HEK293T (cell line): ENCODE measurements around the gene NHERF1.

Experiments used
- CTCF ChIA-PET: fragments of 350-600 bp; formaldehyde crosslinking; extraction: SDS; loops from one replicate; lab custom pipeline; 2021; ENCODE audit warnings: antibody characterized with exemption, inconsistent platforms; lab: Yijun Ruan, JAX
- POLR2A ChIA-PET: fragments of 350-600 bp; formaldehyde crosslinking; extraction: SDS; loops from one replicate; lab custom pipeline; 2020; ENCODE audit warnings: antibody characterized with exemption, inconsistent platforms; lab: Yijun Ruan, JAX
- DNase-seq: peaks from one replicate; pipeline ENCODE4 v3.0.0; 2012; ENCODE audit warnings: mixed read lengths; ENCODE audit errors: extremely low spot score
- ARNT ChIP-seq: fragments of 450-650 bp; IDR thresholded peaks from 2 replicates; pipeline ENCODE4 v1.6.1; 2017; ENCODE audit warnings: mild to moderate bottlenecking
- BHLHE40 ChIP-seq: fragments of 450-650 bp; IDR thresholded peaks from 2 replicates; pipeline ENCODE4 v1.6.1; 2016; ENCODE audit warnings: mild to moderate bottlenecking, moderate library complexity, borderline replicate concordance
- CTBP1 ChIP-seq: fragments of 450-650 bp; IDR thresholded peaks from 2 replicates; pipeline ENCODE4 v1.6.1; 2016; ENCODE audit warnings: borderline replicate concordance
- ELF4 ChIP-seq: fragments of 450-650 bp; IDR thresholded peaks from 2 replicates; pipeline ENCODE4 v1.6.1; 2017; ENCODE audit warnings: antibody characterized with exemption
- FOXA1 ChIP-seq: fragments of 450-650 bp; IDR thresholded peaks from 2 replicates; pipeline ENCODE4 v1.6.1; 2016; ENCODE audit warnings: mild to moderate bottlenecking
- FOXK2 ChIP-seq: fragments of 450-650 bp; IDR thresholded peaks from 2 replicates; pipeline ENCODE4 v1.6.1; 2016; ENCODE audit warnings: mild to moderate bottlenecking
- FOXM1 ChIP-seq: fragments of 450-650 bp; IDR thresholded peaks from 2 replicates; pipeline ENCODE4 v1.6.1; 2017; ENCODE audit warnings: mild to moderate bottlenecking, borderline replicate concordance
- HDGF ChIP-seq: fragments of 450-650 bp; IDR thresholded peaks from 2 replicates; pipeline ENCODE4 v1.6.1; 2017; ENCODE audit warnings: antibody characterized with exemption, borderline replicate concordance
- L3MBTL2 ChIP-seq: fragments of 450-650 bp; conservative IDR thresholded peaks from 2 replicates; pipeline ENCODE4 v1.6.1; 2016; ENCODE audit warnings: mild to moderate bottlenecking
- LEF1 ChIP-seq: fragments of 450-650 bp; IDR thresholded peaks from 2 replicates; pipeline ENCODE4 v1.6.1; 2017; ENCODE audit warnings: mild to moderate bottlenecking, borderline replicate concordance
- NFRKB ChIP-seq: fragments of 450-650 bp; IDR thresholded peaks from 2 replicates; pipeline ENCODE4 v1.6.1; 2016; ENCODE audit warnings: mild to moderate bottlenecking, moderate library complexity
- SP1 ChIP-seq: fragments of 450-650 bp; IDR thresholded peaks from 2 replicates; pipeline ENCODE4 v1.6.1; 2017
- SUZ12 ChIP-seq: fragments of 450-650 bp; IDR thresholded peaks from 2 replicates; pipeline ENCODE4 v1.6.1; 2016; ENCODE audit warnings: mild to moderate bottlenecking
- TARDBP ChIP-seq: fragments of 450-650 bp; IDR thresholded peaks from 2 replicates; pipeline ENCODE4 v1.6.1; 2016
- ZNF384 ChIP-seq: fragments of 450-650 bp; IDR thresholded peaks from 2 replicates; pipeline ENCODE4 v1.6.1; 2016
- TF ChIP-seq, protein P1 (sequence below): fragments of 450-650 bp; IDR thresholded peaks from 2 replicates; pipeline ENCODE4 v1.6.1; 2016

NHERF1 gene

DNA sequence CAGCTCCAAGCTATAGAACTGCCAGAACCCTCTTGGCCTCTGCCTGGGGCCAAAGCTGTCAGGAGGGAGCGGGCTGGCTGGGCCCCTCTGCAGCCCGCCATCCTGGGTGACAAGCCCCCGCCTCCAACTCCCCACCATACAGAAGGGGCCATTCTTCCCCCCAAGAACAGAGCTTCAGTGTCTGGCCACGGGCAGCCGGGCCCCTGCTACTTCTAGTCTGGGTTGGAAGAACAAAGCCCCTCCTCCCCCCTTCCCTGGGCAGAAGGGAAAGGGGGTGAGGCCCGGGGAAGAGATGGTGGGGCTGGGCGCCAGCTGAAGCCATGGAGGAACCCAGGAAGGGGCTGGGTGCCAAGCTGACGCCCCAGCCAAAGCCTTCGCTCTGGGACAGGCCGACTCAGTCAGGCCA, 18.7 kb downstream of the NHERF1 start:
- ChIA-PET CTCF (interaction anchor here (1.0 to 1.4 kb wide), 3 partner anchors 21 to 110 kb away, joined by 3 to 4 read pairs (median 4); no protein-coding TSS in a partner anchor), POLR2A (interaction anchor here (0.6 to 1.1 kb wide), 2 partner anchors 9 to 18 kb away, joined by 3 read pairs; partner anchors contain the start of gene NAT9)
- no peak for DNase-seq
- TF ChIP-seq FOXA1 (no peak), TARDBP (no peak), ZNF384 (no peak), L3MBTL2 (no peak), CTBP1 (no peak), SP1 (no peak), FOXM1 (no peak), BHLHE40 (no peak), ELF4 (no peak), LEF1 (no peak), NFRKB (no peak), ARNT (no peak), SUZ12 (no peak), FOXK2 (no peak), HDGF (no peak)
- TF ChIP-seq, protein P1, sequence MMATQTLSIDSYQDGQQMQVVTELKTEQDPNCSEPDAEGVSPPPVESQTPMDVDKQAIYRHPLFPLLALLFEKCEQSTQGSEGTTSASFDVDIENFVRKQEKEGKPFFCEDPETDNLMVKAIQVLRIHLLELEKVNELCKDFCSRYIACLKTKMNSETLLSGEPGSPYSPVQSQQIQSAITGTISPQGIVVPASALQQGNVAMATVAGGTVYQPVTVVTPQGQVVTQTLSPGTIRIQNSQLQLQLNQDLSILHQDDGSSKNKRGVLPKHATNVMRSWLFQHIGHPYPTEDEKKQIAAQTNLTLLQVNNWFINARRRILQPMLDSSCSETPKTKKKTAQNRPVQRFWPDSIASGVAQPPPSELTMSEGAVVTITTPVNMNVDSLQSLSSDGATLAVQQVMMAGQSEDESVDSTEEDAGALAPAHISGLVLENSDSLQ = no peak

DNA sequence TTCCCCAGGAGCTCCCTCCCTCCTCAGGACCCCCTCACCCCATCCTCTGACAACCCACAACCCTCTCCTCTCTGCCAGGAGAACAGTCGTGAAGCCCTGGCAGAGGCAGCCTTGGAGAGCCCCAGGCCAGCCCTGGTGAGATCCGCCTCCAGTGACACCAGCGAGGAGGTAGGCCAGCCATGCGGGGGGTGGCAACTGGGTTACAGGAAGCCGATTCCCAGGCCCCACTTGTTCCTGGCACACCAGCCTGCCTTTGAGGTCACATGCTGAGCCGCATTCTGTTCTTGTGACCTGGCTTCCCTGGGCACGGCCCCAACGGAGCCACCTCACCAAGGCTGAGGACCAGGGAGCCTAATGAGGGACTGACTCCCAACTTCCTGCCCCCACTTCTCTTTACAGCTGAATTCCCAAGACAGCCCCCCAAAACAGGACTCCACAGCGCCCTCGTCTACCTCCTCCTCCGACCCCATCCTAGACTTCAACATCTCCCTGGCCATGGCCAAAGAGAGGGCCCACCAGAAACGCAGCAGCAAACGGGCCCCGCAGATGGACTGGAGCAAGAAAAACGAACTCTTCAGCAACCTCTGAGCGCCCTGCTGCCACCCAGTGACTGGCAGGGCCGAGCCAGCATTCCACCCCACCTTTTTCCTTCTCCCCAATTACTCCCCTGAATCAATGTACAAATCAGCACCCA, 19.8 kb downstream of the NHERF1 start:
- POLR2A ChIA-PET = no interaction called here
- CTCF ChIA-PET = interaction anchor here (1.0 to 1.4 kb wide), 2 partner anchors 22 to 24 kb away, joined by 3 to 4 read pairs; no protein-coding TSS in a partner anchor
- no peak for DNase-seq

DNA sequence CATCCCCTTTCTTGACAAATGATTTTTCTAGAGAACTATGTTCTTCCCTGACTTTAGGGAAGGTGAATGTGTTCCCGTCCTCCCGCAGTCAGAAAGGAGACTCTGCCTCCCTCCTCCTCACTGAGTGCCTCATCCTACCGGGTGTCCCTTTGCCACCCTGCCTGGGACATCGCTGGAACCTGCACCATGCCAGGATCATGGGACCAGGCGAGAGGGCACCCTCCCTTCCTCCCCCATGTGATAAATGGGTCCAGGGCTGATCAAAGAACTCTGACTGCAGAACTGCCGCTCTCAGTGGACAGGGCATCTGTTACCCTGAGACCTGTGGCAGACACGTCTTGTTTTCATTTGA, 20.3 kb downstream of the NHERF1 start:
- TF ChIP-seq L3MBTL2 (no peak), NFRKB (no peak), ELF4 (no peak), SP1 (no peak), LEF1 (no peak), FOXM1 (no peak)
- POLR2A ChIA-PET = interaction anchor here (1.4 to 3.0 kb wide), 3 partner anchors 9 to 31 kb away, joined by 4 to 22 read pairs (median 6); partner anchors contain the start of gene RAB37
- CTCF ChIA-PET = interaction anchor here (1.3 kb wide), 1 partner anchor 25 kb away, joined by 4 read pairs; no protein-coding TSS in a partner anchor
- DNase-seq = no peak

More for the DNA sequence above, 19.8 kb downstream of the NHERF1 start:
- no peak for TF ChIP-seq FOXA1
- no peak for TF ChIP-seq SUZ12
- TF ChIP-seq LEF1 = no peak
- TF ChIP-seq ARNT = no peak
- no peak for TF ChIP-seq ZNF384
- no peak for TF ChIP-seq L3MBTL2

DNA sequence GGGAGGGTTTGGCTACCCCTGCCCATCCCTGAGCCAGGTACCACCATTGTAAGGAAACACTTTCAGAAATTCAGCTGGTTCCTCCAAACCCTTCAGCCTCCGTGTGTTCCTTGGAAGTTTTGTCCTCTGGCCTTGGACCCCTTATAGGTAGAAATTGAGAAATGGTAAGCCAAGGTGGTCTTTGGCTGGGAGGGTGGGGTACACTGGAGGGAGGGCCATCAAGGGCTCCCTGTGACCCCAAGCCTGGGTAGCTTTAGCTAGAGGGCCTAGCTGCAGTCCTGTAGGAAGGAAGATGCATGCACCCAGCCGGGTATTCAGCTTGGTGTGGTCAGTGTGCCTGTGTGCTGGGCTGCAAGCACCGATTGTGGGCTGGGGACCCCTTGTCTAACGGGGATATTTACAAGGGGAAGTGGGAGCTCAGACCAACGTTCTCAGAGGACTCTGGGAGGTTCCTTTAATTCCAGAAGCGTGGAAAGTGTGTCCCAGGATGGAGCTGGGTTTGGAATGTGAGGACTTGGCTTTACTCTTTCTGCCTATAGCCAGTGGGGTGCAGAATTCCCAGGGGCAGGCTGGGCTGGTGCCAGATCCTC, 20.9 kb downstream of the NHERF1 start:
- no peak for DNase-seq
- ChIA-PET CTCF (interaction anchor here (0.9 to 1.3 kb wide), 3 partner anchors 25 to 112 kb away, joined by 3 to 4 read pairs (median 4); partner anchors contain the start of gene RAB37), POLR2A (interaction anchor here (1.4 to 3.0 kb wide), 3 partner anchors 10 to 32 kb away, joined by 4 to 22 read pairs (median 6); partner anchors contain the start of gene RAB37)
- no peak for TF ChIP-seq FOXK2
- no peak for TF ChIP-seq CTBP1
- TF ChIP-seq ELF4 = no peak
- no peak for TF ChIP-seq FOXM1
- no peak for TF ChIP-seq TARDBP
- TF ChIP-seq NFRKB = no peak
- TF ChIP-seq BHLHE40 = no peak
- TF ChIP-seq SP1 = no peak
- TF ChIP-seq LEF1 = no peak
- TF ChIP-seq ZNF384 = no peak
- no peak for TF ChIP-seq FOXA1
- no peak for TF ChIP-seq SUZ12
- no peak for TF ChIP-seq L3MBTL2
- no peak for TF ChIP-seq ARNT
- no peak for TF ChIP-seq HDGF
- TF ChIP-seq, protein P1 = no peak

DNA sequence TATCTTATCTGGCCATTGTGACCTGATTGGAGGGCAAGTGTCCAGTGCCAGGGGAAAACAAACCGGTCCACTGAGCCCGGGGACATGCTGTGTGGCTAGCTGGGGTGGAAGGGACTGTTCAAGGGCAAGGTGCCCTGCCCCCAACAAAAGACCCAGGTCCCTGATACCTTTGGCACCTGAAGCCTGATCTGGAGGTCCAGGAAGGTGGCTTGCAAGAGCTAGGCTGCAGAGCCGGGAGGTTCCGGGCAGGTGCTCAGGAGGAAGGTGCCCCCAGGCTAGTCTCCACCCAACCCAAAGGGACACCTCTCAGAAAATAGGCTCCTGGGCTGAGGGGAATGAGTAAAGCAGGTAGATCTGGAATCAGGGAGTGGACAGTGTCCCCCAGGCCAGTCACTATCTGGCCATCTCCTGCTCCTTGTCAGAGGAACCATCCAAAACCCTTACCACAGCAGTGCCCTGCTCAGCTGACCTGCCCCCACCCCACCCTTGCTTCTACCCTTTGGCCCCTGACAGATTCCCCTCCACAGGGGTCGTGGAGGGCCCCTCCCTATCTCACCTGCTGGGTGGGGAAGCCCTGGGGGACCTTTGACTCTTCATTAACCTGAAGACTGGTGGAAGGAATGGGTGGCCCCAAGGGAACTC, 21.5 kb downstream of the NHERF1 start:
- ChIA-PET CTCF (interaction anchor here (0.9 to 1.5 kb wide), 10 partner anchors 13 to 113 kb away, joined by 3 to 20 read pairs (median 4); partner anchors contain the start of genes FDXR and RAB37), POLR2A (interaction anchor here (1.0 to 3.0 kb wide), 4 partner anchors 10 to 33 kb away, joined by 4 to 22 read pairs (median 6); partner anchors contain the start of gene RAB37)
- TF ChIP-seq, protein P1 = no peak
- TF ChIP-seq FOXA1 = no peak
- no peak for TF ChIP-seq BHLHE40
- TF ChIP-seq TARDBP = no peak
- TF ChIP-seq SUZ12 = no peak
- TF ChIP-seq SP1 = no peak
- no peak for TF ChIP-seq ELF4
- DNase-seq = no peak
